K562 (cell line): Measurements from ENCODE around the gene NDUFAB1. TPM values are rescaled to one million over a fixed set of nuclear protein-coding genes. Genes with fewer than 3 reads are reported as not detected.

ENCODE experiments used
- ELF1 ChIP-seq: fragments of 200-800 bp; sonication (Bioruptor generic); IDR thresholded peaks from 2 replicates; pipeline ENCODE4 v1.6.1; 2016; ENCODE audit warnings: missing genetic modification characterization, missing compliant biosample characterization
- KAT2B ChIP-seq: IDR thresholded peaks from one replicate; pipeline ENCODE4 v1.6.1; 2012; ENCODE audit warnings: low read depth, mild to moderate bottlenecking, control low read depth, inconsistent platforms, low read length, moderate library complexity
- KDM1A ChIP-seq, 2 experiments: fragments of 450-650 bp; IDR thresholded peaks; 2 replicates each; pipeline ENCODE4 v1.6.1; 2016; ENCODE audit warnings: mild to moderate bottlenecking in 2 of 2
- POLR2B ChIP-seq: fragments of 450-650 bp; IDR thresholded peaks from 2 replicates; pipeline ENCODE4 v1.6.1; 2018; ENCODE audit warnings: low read depth; ENCODE audit not compliant: partially characterized antibody
- RAD21 ChIP-seq, 2 experiments: fragments of 250-450 bp in 1 of 2; fragments of 450-650 bp in 1 of 2; sonication (Bioruptor Pico) in 1 of 2; formaldehyde crosslinking in 1 of 2; IDR thresholded peaks in 1 of 2; conservative IDR thresholded peaks in 1 of 2; 2 replicates each; pipeline versions ENCODE4 v1.4.0 to v1.8.0; 2020 to 2022; ENCODE audit warnings: mild to moderate bottlenecking in 2 of 2, moderate library complexity in 1 of 2
- ZNF134 ChIP-seq: fragments of 250-450 bp; sonication (Bioruptor Pico); conservative IDR thresholded peaks from 2 replicates; pipeline ENCODE4 v1.4.0; 2020
- ZNF609 ChIP-seq: sonication (generic); formaldehyde crosslinking; IDR thresholded peaks from 2 replicates; pipeline ENCODE4 v1.8.1; 2023; ENCODE audit warnings: missing genetic modification reagents, mild to moderate bottlenecking, borderline replicate concordance
- ZNF778 ChIP-seq: fragments of 450-650 bp; formaldehyde crosslinking; IDR thresholded peaks from 2 replicates; pipeline ENCODE4 v1.4.0; 2020; ENCODE audit warnings: mild to moderate bottlenecking, moderate library complexity
- polyA plus RNA-seq, 8 experiments: library from polyadenylated mRNA; depleted of rRNA in 4 of 8; stranded (reverse) in 5 of 8; unstranded in 3 of 8; fragments of >200 nt; fragmentation: Nextera tagmentation in 2 of 8; fragmentation: Illumina TruSeq in 1 of 8; extraction: Ambion mirVana in 2 of 8; extraction: Trizol in 1 of 8; gene quantifications; 2 replicates each; pipeline versions ENCODE4 v1.2.1 to v1.2.3, GENCODE V29; 2011 to 2014; ENCODE audit warnings: inconsistent platforms in 1 of 8, missing spikeins in 1 of 8
- total RNA-seq, 7 experiments: library from RNA; depleted of rRNA in 6 of 7; stranded (reverse); fragments of >200 nt in 6 of 7; fragmentation: Illumina TruSeq in 2 of 7; extraction: Trizol in 2 of 7; gene quantifications; 2 replicates each; pipeline versions ENCODE4 v1.2.1 to v1.2.3, GENCODE V29; 2011 to 2021; ENCODE audit warnings: low replicate concordance in 1 of 7
- TF ChIP-seq, protein P1 (sequence below): sonication (generic); formaldehyde crosslinking; IDR thresholded peaks from 2 replicates; pipeline ENCODE4 v1.8.0; 2022; ENCODE audit warnings: missing genetic modification reagents, mild to moderate bottlenecking, moderate library complexity, borderline replicate concordance
- TF ChIP-seq, protein P2 (sequence below): sonication (generic); formaldehyde crosslinking; IDR thresholded peaks from 2 replicates; pipeline ENCODE4 v1.8.0; 2023; ENCODE audit warnings: mild to moderate bottlenecking, missing genetic modification reagents
- TF ChIP-seq, protein P3 (sequence below): fragments of 250-450 bp; sonication (Bioruptor Pico); IDR thresholded peaks from 2 replicates; pipeline ENCODE4 v1.8.0; 2022; ENCODE audit warnings: moderate library complexity, mild to moderate bottlenecking, inconsistent platforms
- TF ChIP-seq, protein P4 (sequence below), 2 experiments: fragments of 200-800 bp in 1 of 2; sonication (Bioruptor generic) in 1 of 2; sonication (generic) in 1 of 2; formaldehyde crosslinking in 1 of 2; IDR thresholded peaks in 1 of 2; conservative IDR thresholded peaks in 1 of 2; 2 replicates each; pipeline versions ENCODE4 v1.5.0 to v1.6.1; 2016 to 2020; ENCODE audit warnings: missing compliant biosample characterization in 1 of 2, missing genetic modification characterization in 1 of 2, missing genetic modification reagents in 1 of 2

NDUFAB1 gene
- total and polyA plus RNA-seq, 9 of the 15 experiments (the other 6 are each of a cell fraction or from before 2014, with no cell fraction given), result 123 to 481 (median 238) TPM

- TF ChIP-seq ZNF609 (no peak), ELF1 (tag) (peak; percentile 55; the same call in 1 of the 2 replicates), KAT2B (no peak), ZNF134 (CRISPR knock-in tag) (peak; percentile 93), ZNF778 (CRISPR knock-in tag) (no peak), KDM1A (IDR thresholded peaks at IDR 0.05) (peak; percentile 82 to 90), RAD21 (CRISPR knock-in tag; conservative IDR thresholded peaks at IDR 0.05 in 1 of 2, IDR thresholded peaks at IDR 0.05 in 1 of 2) (peak; percentile 43 to 68), POLR2B (peak; percentile 12)
- TF ChIP-seq, protein P1, sequence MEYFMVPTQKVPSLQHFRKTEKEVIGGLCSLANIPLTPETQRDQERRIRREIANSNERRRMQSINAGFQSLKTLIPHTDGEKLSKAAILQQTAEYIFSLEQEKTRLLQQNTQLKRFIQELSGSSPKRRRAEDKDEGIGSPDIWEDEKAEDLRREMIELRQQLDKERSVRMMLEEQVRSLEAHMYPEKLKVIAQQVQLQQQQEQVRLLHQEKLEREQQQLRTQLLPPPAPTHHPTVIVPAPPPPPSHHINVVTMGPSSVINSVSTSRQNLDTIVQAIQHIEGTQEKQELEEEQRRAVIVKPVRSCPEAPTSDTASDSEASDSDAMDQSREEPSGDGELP, result peak; percentile 98
- TF ChIP-seq, protein P2, sequence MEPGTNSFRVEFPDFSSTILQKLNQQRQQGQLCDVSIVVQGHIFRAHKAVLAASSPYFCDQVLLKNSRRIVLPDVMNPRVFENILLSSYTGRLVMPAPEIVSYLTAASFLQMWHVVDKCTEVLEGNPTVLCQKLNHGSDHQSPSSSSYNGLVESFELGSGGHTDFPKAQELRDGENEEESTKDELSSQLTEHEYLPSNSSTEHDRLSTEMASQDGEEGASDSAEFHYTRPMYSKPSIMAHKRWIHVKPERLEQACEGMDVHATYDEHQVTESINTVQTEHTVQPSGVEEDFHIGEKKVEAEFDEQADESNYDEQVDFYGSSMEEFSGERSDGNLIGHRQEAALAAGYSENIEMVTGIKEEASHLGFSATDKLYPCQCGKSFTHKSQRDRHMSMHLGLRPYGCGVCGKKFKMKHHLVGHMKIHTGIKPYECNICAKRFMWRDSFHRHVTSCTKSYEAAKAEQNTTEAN (CRISPR knock-in tag), result no peak
- TF ChIP-seq, protein P3, sequence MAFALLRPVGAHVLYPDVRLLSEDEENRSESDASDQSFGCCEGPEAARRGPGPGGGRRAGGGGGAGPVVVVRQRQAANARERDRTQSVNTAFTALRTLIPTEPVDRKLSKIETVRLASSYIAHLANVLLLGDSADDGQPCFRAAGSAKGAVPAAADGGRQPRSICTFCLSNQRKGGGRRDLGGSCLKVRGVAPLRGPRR (CRISPR knock-in tag), result peak; percentile 98
- TF ChIP-seq, protein P4, sequence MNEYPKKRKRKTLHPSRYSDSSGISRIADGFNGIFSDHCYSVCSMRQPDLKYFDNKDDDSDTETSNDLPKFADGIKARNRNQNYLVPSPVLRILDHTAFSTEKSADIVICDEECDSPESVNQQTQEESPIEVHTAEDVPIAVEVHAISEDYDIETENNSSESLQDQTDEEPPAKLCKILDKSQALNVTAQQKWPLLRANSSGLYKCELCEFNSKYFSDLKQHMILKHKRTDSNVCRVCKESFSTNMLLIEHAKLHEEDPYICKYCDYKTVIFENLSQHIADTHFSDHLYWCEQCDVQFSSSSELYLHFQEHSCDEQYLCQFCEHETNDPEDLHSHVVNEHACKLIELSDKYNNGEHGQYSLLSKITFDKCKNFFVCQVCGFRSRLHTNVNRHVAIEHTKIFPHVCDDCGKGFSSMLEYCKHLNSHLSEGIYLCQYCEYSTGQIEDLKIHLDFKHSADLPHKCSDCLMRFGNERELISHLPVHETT (CRISPR knock-in tag; conservative IDR thresholded peaks at IDR 0.05 in 1 of 2, IDR thresholded peaks at IDR 0.05 in 1 of 2), result peak in 1 of 2 experiments; percentile 100; a peak in 2 of 4 replicates
Observed at GRCh38 chr16:23597003-23597756, 1.1 kb upstream of the NDUFAB1 start (continued).
